Heart left ventricle (tissue), 13 donors: ENCODE data around the gene SHC1.

ENCODE experiments used
- POLR2A ChIP-seq, 2 donors: fragments of 450-650 bp; IDR thresholded peaks; one replicate each; pipeline ENCODE4 v1.6.1; 2017; ENCODE audit warnings: antibody characterized with exemption in 2 of 2, mild to moderate bottlenecking in 2 of 2, moderate library complexity in 2 of 2
- TF ChIP-seq, protein P1 (sequence below), 12 donors: fragments of 200-600 bp; sonication (generic) in 4 of 12; IDR thresholded peaks; one replicate each; pipeline versions ENCODE4 v1.5.0 to v1.8.0; 2018 to 2022; ENCODE audit warnings: antibody characterized with exemption in 12 of 12, mild to moderate bottlenecking in 5 of 12
- donor health status: ischemic (EF 13 %, LVEDD 7.1; RV severe dilation, severe dysfunction).
- donor health status: DM: no; HTN: yes; CAD: no.
- donor health status: DM: no; HTN: no; CAD: no.
- donor health status: ischemic (EF 25% LVEDD 6.9; RV normal size, moderate dysfunction).
- donor health status: ischemic (EF 25% LVEDD 5.7; RV mildly dilated, moderate dysfunction).
- donor health status: ischemic (EF 35%, LVEDD 5.7; RV mildly dilated, moderate dysfunction).
- donor health status: nonischemic (EF 11% LVEDD 7.7; RV severe dilation, severe dysfunction).
- donor health status: DM: yes; HTN: yes; CAD: no.
- donor health status: PGD.
- donor health status: ischemic (EF 29% LVEDD 5.4; RV normal size, mild dysfunction).
- donor health status: nonischemic (EF 23%, LVEDD 6.1; RV moderate dilation, normal function).

DNA sequence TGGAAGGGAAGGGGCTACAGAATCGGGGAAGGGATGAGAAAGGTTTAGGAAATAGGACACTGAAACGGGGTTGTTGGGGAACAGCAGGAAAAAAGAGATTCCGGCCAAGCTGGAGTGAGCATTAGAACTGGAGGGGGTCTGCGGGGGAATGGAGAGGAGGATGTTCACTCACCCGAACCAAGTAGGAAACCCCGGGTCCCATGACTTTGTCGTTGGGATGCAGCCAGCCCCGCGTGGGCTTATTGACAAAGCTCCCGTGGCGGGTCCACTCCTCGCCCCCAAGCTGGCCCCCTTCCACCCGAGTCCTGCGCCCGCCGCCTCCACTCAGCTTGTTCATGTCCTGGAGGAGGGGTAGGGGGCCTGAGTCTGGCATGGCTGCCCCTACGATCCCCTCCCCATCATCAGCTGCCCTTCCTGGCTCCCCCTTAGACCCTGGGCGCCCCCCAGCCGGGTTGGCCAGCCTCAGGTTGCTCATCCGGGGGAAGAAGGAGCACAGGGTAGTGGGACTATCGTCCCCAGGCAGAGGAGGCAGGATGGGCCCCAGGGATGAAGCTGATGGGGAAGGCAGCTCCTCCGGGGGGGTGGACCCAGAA lies 591 bp downstream of the SHC1 start:
- TF ChIP-seq, protein P1, sequence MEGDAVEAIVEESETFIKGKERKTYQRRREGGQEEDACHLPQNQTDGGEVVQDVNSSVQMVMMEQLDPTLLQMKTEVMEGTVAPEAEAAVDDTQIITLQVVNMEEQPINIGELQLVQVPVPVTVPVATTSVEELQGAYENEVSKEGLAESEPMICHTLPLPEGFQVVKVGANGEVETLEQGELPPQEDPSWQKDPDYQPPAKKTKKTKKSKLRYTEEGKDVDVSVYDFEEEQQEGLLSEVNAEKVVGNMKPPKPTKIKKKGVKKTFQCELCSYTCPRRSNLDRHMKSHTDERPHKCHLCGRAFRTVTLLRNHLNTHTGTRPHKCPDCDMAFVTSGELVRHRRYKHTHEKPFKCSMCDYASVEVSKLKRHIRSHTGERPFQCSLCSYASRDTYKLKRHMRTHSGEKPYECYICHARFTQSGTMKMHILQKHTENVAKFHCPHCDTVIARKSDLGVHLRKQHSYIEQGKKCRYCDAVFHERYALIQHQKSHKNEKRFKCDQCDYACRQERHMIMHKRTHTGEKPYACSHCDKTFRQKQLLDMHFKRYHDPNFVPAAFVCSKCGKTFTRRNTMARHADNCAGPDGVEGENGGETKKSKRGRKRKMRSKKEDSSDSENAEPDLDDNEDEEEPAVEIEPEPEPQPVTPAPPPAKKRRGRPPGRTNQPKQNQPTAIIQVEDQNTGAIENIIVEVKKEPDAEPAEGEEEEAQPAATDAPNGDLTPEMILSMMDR (IDR thresholded peaks at IDR 0.05) = no peak
- TF ChIP-seq POLR2A (IDR thresholded peaks at IDR 0.05) = no peak
